Stimulated activated CD4-positive, alpha-beta T cell treated with anti-CD3 and anti-CD28 coated beads, Interleukin-4, amount 100 ng/mL, for 1 hour (primary cell): ENCODE measurements around the gene RNF181.
A peak's percentile ranks its signal among the peaks of the same experiment; 100 is the strongest.
"Not testable (repeated sequence)": the region's sequence is repeated elsewhere in the genome, so short reads cannot be mapped to it uniquely, and the experiment has no call there.

Experiments used
- DNase-seq: peaks from one replicate; pipeline ENCODE4 v3.0.0-alpha.2; 2020

The RNF181 gene

GRCh38 chr2:85595301-85596025 is at the start of gene RNF181:
RNF181 (plus strand) TSS chr2:85595745; CDS start chr2:85595764, 19 bp downstream.
- peak; percentile 84 for DNase-seq

GRCh38 chr2:85545780-85546240 is 49.7 kb upstream of the RNF181 start:
- no peak for DNase-seq

- DNase-seq = no peak
These were observed 48.3 kb upstream of the RNF181 start for GRCh38 chr2:85547089-85547858.

- DNase-seq = no peak
These were observed 47.5 kb upstream of the RNF181 start for GRCh38 chr2:85547859-85548607.

- DNase-seq = no peak
These were observed 47.0 kb upstream of the RNF181 start for GRCh38 chr2:85548608-85548900.

GRCh38 chr2:85549095-85549494 is 46.5 kb upstream of the RNF181 start:
- no peak for DNase-seq

GRCh38 chr2:85549826-85550225 is 45.7 kb upstream of the RNF181 start:
- DNase-seq = no peak

GRCh38 chr2:85550486-85550885 is 45.1 kb upstream of the RNF181 start:
- DNase-seq = no peak

- DNase-seq = peak; percentile 82
These were observed 43.6 kb upstream of the RNF181 start for GRCh38 chr2:85551698-85552678.

- DNase-seq = no peak
These were observed 42.4 kb upstream of the RNF181 start for GRCh38 chr2:85553184-85553583.

- no peak for DNase-seq
These were observed 40.4 kb upstream of the RNF181 start for GRCh38 chr2:85554980-85555612.

- DNase-seq = no peak
These were observed 38.4 kb upstream of the RNF181 start for GRCh38 chr2:85557130-85557529.

GRCh38 chr2:85558160-85558559 is 37.4 kb upstream of the RNF181 start:
- no peak for DNase-seq

- DNase-seq = not testable (repeated sequence)
These were observed 35.2 kb upstream of the RNF181 start for GRCh38 chr2:85560403-85560726.

GRCh38 chr2:85560812-85561279 is 34.7 kb upstream of the RNF181 start:
- DNase-seq = no peak

GRCh38 chr2:85561280-85562212 is 34.0 kb upstream of the RNF181 start, which contains the start of gene GGCX:
GGCX (minus strand) TSS chr2:85561493; CDS start chr2:85561428, 65 bp downstream.
- DNase-seq = peak; percentile 96

GRCh38 chr2:85564144-85564563 is 31.4 kb upstream of the RNF181 start:
- no peak for DNase-seq

- DNase-seq = no peak
These were observed 29.3 kb upstream of the RNF181 start for GRCh38 chr2:85566265-85566664.

GRCh38 chr2:85575739-85576138 is 19.8 kb upstream of the RNF181 start:
- no peak for DNase-seq

- DNase-seq = no peak
These were observed 18.5 kb upstream of the RNF181 start for GRCh38 chr2:85577063-85577385.
